ENCODE measurements around the gene ASXL2.

Gene ASXL2

GRCh38 chr2:25692737-25693445 is 185.4 kb downstream of the ASXL2 start:
- DNase-seq (ENCODE audit: low read depth, low spot score), result no peak

- DNase-seq (ENCODE audit: low read depth, low spot score), result no peak
These were observed 186.1 kb downstream of the ASXL2 start for GRCh38 chr2:25692143-25692542.

GRCh38 chr2:25690058-25690457 is 188.2 kb downstream of the ASXL2 start:
- no peak for DNase-seq (ENCODE audit: low read depth, low spot score)

DNA sequence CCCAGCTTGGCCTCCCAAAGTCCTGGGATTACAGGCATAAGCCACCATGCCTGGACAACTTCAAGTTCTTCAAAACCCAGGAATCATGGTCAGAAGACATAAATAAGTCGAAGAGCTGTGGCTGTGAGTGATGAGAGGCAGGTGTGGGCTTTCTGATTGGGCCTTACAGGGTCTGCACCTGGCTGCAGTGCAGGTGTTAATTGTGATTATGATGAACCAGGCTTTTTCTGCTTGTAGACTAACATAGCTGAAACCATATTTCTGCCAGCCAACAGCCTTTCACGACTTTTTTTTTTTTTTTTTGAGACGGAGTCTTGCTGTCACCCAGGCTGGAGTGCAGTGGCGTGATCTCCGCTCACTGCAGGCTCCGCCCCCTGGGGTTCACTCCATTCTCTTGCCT is 190.1 kb downstream of the ASXL2 start:
- DNase-seq (ENCODE audit: low read depth, low spot score), result no peak

DNA sequence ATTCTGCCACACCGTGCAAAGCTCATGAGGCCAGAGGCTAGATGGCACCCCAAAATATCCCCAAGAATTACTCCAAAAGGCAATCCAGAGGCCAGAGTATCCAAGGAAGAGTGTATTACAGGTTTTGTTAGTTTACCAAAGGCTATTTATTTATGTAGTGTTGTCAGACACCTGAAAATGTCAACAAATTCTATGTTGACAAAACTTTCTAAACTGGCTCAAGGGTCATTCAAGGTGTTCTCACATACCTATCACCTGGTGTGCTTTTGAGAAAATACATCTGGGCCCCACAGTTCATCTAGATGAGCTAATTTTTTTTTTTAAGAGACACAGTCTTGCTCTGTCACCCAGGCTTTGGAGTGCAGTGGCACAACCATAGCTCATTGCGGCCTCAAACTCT is 192.5 kb downstream of the ASXL2 start:
- DNase-seq (ENCODE audit: low read depth, low spot score), result no peak

- DNase-seq (ENCODE audit: low read depth, low spot score), result no peak
These were observed 193.5 kb downstream of the ASXL2 start for GRCh38 chr2:25684577-25685473.
